HG03060 (cell line): ENCODE measurements around the gene ATP13A5.

Experiments
- ATAC-seq: cut with Tn5 transposase; IDR thresholded peaks from one replicate; pipeline ENCODE4 v1.9.1; 2021; ENCODE audit warnings: low read depth, moderate number of reproducible peaks; ENCODE audit not compliant: unreplicated experiment

The ATP13A5 gene

GRCh38 chr3:193347521-193348501, 30.7 kb downstream of the ATP13A5 start:
- ATAC-seq: peak; percentile 84

- no peak for ATAC-seq
Measured at GRCh38 chr3:193346259-193346658, 32.3 kb downstream of the ATP13A5 start.

- no peak for ATAC-seq
Measured at GRCh38 chr3:193345431-193345830, 33.1 kb downstream of the ATP13A5 start.

GRCh38 chr3:193344486-193344885, 34.1 kb downstream of the ATP13A5 start:
- no peak for ATAC-seq

- no peak for ATAC-seq
Measured at GRCh38 chr3:193343726-193344222, 34.8 kb downstream of the ATP13A5 start.

- ATAC-seq: no peak
Measured at GRCh38 chr3:193342551-193342950, 36.0 kb downstream of the ATP13A5 start.

- no peak for ATAC-seq
Measured at GRCh38 chr3:193335031-193335430, 43.5 kb downstream of the ATP13A5 start.

GRCh38 chr3:193333229-193333628, 45.3 kb downstream of the ATP13A5 start:
- ATAC-seq: no peak

- ATAC-seq: no peak
Measured at GRCh38 chr3:193330555-193331204, 47.9 kb downstream of the ATP13A5 start.

GRCh38 chr3:193317682-193318300, 60.8 kb downstream of the ATP13A5 start:
- no peak for ATAC-seq

- no peak for ATAC-seq
Measured at GRCh38 chr3:193314161-193314560, 64.4 kb downstream of the ATP13A5 start.

GRCh38 chr3:193313061-193313958, 65.2 kb downstream of the ATP13A5 start:
- ATAC-seq: no peak

- ATAC-seq: no peak
Measured at GRCh38 chr3:193310914-193311723, 67.4 kb downstream of the ATP13A5 start.

- ATAC-seq: no peak
Measured at GRCh38 chr3:193305356-193305755, 73.2 kb downstream of the ATP13A5 start.

GRCh38 chr3:193301433-193301832, 77.1 kb downstream of the ATP13A5 start:
- no peak for ATAC-seq

GRCh38 chr3:193297421-193297820, 81.1 kb downstream of the ATP13A5 start:
- no peak for ATAC-seq

GRCh38 chr3:193295985-193296384, 82.6 kb downstream of the ATP13A5 start:
- ATAC-seq: no peak

GRCh38 chr3:193292386-193292785, 86.2 kb downstream of the ATP13A5 start:
- ATAC-seq: no peak
